ENCODE measurements around the gene DHX30. TPM values are rescaled to one million over a fixed set of nuclear protein-coding genes. Genes with fewer than 3 reads are reported as not detected.

DHX30 gene
- total RNA-seq, 1 experiment from 2014 or later, result 84.5 TPM

DNA sequence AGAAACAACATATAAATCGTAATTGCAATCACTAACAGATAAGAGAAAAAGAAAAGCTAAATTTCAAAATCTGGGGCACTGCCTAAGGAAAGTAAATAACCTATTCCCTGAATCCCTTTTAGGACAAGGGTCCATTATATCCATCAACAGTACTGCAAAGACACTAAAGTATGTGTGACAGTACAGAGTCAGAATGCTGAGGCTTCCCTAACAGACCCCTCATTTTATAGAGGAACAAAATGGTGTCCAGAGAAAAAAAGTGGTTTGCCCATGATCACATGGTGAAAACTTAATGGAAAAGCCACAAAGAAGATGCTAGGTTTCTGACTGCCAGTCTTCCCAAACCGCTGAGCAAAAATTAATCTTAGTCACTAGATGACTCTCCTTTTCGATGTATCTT is 93.8 kb downstream of the DHX30 start:
- POLR2A ChIA-PET (ENCODE audit: low non-redundant PET), result no interaction called here

DNA sequence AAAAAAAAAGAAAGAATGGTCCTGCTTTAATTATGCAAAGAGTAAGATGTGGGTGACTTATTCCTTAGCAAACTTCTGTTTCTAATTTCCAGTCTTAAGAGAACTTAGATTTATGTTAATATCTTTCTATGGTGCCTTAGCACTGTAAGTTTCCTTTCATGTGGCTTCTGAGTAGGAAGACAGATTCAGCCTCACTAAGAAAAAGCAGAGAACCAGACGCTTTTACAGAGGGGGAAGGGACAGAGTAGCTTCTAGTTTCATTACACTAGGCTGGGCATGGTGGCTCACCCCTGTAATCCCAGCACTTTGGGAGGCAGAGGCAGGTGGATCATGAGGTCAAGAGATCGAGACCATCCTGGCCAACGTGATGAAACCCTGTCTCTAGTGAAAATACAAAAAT is 95.0 kb downstream of the DHX30 start:
- Histone ChIP-seq H3K27ac (ENCODE audit: low read depth, low read length, poor library complexity, severe bottlenecking) (no peak overlapping the region), H3K4me3 (ENCODE audit: low read depth, low read length, poor library complexity, severe bottlenecking) (no peak overlapping the region), H3K36me3 (ENCODE audit: insufficient read depth, low read length, poor library complexity, severe bottlenecking) (no peaks in the 10 kb centered on the region), H3K4me1 (ENCODE audit: insufficient read depth, low read length, poor library complexity, severe bottlenecking) (no peaks in the 10 kb centered on the region), H3K27me3 (replicated peaks; ENCODE audit: insufficient read depth, low read depth, low read length, poor library complexity) (no peaks in the 10 kb centered on the region), H3K9me3 (ENCODE audit: low read depth, low read length, poor library complexity, severe bottlenecking) (no peaks in the 10 kb centered on the region)
- no peak for TF ChIP-seq EZH2 (IDR thresholded peaks at IDR 0.05; ENCODE audit: borderline replicate concordance, low read depth, low read length, poor library complexity, severe bottlenecking)
- TF ChIP-seq, protein P1, sequence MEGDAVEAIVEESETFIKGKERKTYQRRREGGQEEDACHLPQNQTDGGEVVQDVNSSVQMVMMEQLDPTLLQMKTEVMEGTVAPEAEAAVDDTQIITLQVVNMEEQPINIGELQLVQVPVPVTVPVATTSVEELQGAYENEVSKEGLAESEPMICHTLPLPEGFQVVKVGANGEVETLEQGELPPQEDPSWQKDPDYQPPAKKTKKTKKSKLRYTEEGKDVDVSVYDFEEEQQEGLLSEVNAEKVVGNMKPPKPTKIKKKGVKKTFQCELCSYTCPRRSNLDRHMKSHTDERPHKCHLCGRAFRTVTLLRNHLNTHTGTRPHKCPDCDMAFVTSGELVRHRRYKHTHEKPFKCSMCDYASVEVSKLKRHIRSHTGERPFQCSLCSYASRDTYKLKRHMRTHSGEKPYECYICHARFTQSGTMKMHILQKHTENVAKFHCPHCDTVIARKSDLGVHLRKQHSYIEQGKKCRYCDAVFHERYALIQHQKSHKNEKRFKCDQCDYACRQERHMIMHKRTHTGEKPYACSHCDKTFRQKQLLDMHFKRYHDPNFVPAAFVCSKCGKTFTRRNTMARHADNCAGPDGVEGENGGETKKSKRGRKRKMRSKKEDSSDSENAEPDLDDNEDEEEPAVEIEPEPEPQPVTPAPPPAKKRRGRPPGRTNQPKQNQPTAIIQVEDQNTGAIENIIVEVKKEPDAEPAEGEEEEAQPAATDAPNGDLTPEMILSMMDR (conservative IDR thresholded peaks at IDR 0.05; ENCODE audit: low read depth, low read length), result no peak
- DNase-seq (ENCODE audit: low spot score), result no peak
- ChIA-PET POLR2A (ENCODE audit: low non-redundant PET) (no interaction called here), CTCF (no interaction called here)
- no TSS peak for BruUV-seq (replicated peaks)
- intact Hi-C loops (cut with micrococcal nuclease; ENCODE audit: unreplicated experiment), result no loop called here

More for the DNA sequence above, 93.8 kb downstream of the DHX30 start:
- Histone ChIP-seq H3K27me3 (replicated peaks; ENCODE audit: insufficient read depth, low read depth, low read length, poor library complexity) (no peaks in the 10 kb centered on the region), H3K4me1 (ENCODE audit: insufficient read depth, low read length, poor library complexity, severe bottlenecking) (peaks cover 5% of the 10 kb centered on the region), H3K36me3 (ENCODE audit: insufficient read depth, low read length, poor library complexity, severe bottlenecking) (no peaks in the 10 kb centered on the region), H3K27ac (ENCODE audit: low read depth, low read length, poor library complexity, severe bottlenecking) (no peak overlapping the region), H3K4me3 (ENCODE audit: low read depth, low read length, poor library complexity, severe bottlenecking) (no peak overlapping the region), H3K9me3 (ENCODE audit: low read depth, low read length, poor library complexity, severe bottlenecking) (no peaks in the 10 kb centered on the region)
- intact Hi-C loops (cut with micrococcal nuclease; ENCODE audit: unreplicated experiment), result no loop called here
- CTCF ChIA-PET, result no interaction called here
- DNase-seq (ENCODE audit: low spot score), result no peak
- no TSS peak for BruUV-seq (replicated peaks)
- TF ChIP-seq EZH2 (IDR thresholded peaks at IDR 0.05; ENCODE audit: borderline replicate concordance, low read depth, low read length, poor library complexity, severe bottlenecking), result no peak
- TF ChIP-seq, protein P1 (conservative IDR thresholded peaks at IDR 0.05; ENCODE audit: low read depth, low read length), result no peak

DNA sequence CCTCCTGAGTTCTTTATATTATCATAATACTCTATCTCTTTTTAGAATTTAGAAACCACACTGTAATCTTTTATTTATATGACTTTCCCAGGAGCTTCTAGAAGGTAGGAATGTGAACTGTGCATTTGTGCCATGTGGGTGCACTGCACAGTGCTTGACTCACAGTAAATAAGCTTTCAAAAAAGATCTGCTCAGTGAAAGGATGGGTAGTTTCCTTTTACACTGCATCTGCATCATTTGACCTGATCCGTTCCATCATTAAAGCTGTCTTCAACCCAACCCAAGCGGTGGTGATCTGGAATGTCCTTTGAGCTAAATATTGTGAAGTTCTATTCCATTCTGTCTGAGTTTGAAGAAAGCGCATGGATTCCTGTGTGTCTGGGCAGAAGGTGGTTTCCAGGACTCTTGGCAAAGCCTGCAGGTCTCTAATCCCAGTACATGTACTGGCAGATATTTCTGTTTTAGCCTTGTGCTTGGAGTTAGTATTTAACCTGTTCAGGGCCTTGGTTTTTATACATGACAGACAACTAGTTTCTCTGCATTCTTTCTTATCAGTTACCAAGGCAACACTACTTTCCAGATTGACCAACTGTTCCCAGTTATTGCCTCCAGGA is 96.7 kb downstream of the DHX30 start:
- intact Hi-C loops (cut with micrococcal nuclease; ENCODE audit: unreplicated experiment), result no loop called here
- CTCF ChIA-PET, result no interaction called here

More for the DNA sequence above, 96.7 kb downstream of the DHX30 start:
- no peaks in the 10 kb centered on the region for H3K36me3 ChIP-seq (ENCODE audit: insufficient read depth, low read length, poor library complexity, severe bottlenecking)
- TF ChIP-seq EZH2 (IDR thresholded peaks at IDR 0.05; ENCODE audit: borderline replicate concordance, low read depth, low read length, poor library complexity, severe bottlenecking), result no peak
- H3K9me3 ChIP-seq (ENCODE audit: low read depth, low read length, poor library complexity, severe bottlenecking), result no peaks in the 10 kb centered on the region
- BruUV-seq (replicated peaks), result no TSS peak
- H3K27ac ChIP-seq (ENCODE audit: low read depth, low read length, poor library complexity, severe bottlenecking), result no peak overlapping the region
- no peaks in the 10 kb centered on the region for H3K4me1 ChIP-seq (ENCODE audit: insufficient read depth, low read length, poor library complexity, severe bottlenecking)
- H3K4me3 ChIP-seq (ENCODE audit: low read depth, low read length, poor library complexity, severe bottlenecking), result no peak overlapping the region
- DNase-seq (ENCODE audit: low spot score), result no peak
- POLR2A ChIA-PET (ENCODE audit: low non-redundant PET), result no interaction called here
- no peaks in the 10 kb centered on the region for H3K27me3 ChIP-seq (replicated peaks; ENCODE audit: insufficient read depth, low read depth, low read length, poor library complexity)

Small RNA genes lying within 50 kb of the gene (microRNA-seq; reads per million reads assigned to microRNA genes)
- 121 reads per million, percentile 66 among the genes with 10 or more reads in this experiment for gene MIR1226

Other genes starting within 250 kb of the DHX30 start
- gene CSPG5, start 224.3 kb upstream of the DHX30 start, total RNA-seq (2021), result 21.7 and 25.0 TPM in 2 replicates
- gene SMARCC1, start 21.2 kb upstream of the DHX30 start, total RNA-seq (2021), result 126 and 129 TPM in 2 replicates
- 105 and 110 TPM in 2 replicates for gene MAP4, start 213.3 kb downstream of the DHX30 start, total RNA-seq (2021)